Ectodermal cell (in vitro differentiated cells): ENCODE measurements around the gene KMT2A.

Experiments used
- H3K27ac ChIP-seq: 2 replicates; pipeline ENCODE4 v1.7.0; 2013; ENCODE audit warnings: mild to moderate bottlenecking, low read depth, low read length; ENCODE audit not compliant: insufficient read depth, poor library complexity, severe bottlenecking
- H3K27me3 ChIP-seq: 2 replicates; pipeline ENCODE4 v1.7.0; 2013; ENCODE audit warnings: mild to moderate bottlenecking, low read length; ENCODE audit not compliant: insufficient read depth, control insufficient read depth, poor library complexity, severe bottlenecking
- H3K36me3 ChIP-seq: one replicate; pipeline ENCODE4 v1.7.0; 2013; ENCODE audit warnings: low read length; ENCODE audit not compliant: control insufficient read depth, insufficient read depth
- H3K4me1 ChIP-seq: one replicate; pipeline ENCODE4 v1.7.0; 2013; ENCODE audit warnings: low read length; ENCODE audit not compliant: control insufficient read depth, insufficient read depth
- H3K4me3 ChIP-seq: 2 replicates; pipeline ENCODE4 v1.7.0; 2013; ENCODE audit warnings: low read depth, low read length, control low read depth; ENCODE audit not compliant: insufficient read depth
- H3K9me3 ChIP-seq: 2 replicates; pipeline ENCODE4 v1.7.0; 2013; ENCODE audit warnings: mild to moderate bottlenecking, low read length, moderate library complexity; ENCODE audit not compliant: control insufficient read depth
- WGBS, 2 experiments: methylation state at CpG; one replicate each; pipeline ENCODE4 v1.1.7; 2013; ENCODE audit warnings: missing lambda C conversion rate in 2 of 2; 5-methylcytosine and 5-hydroxymethylcytosine counted together

KMT2A gene

DNA sequence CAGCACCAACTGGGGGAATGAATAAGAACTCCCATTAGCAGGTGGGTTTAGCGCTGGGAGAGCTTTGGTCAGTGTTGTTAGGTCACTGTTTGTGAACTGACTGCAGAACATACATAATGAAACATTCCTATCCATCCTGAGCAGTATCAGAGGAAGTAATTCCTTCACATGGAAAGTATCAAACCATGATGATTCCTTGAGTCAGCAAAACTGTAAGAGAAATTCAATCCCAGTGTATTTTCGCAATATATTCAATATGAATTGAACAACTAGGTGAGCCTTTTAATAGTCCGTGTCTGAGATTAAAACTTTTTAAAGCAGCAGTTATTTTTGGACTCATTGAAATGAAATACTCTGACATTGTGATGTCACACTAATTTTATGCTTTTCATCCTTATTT, 48.1 kb downstream of the KMT2A start:
- Histone ChIP-seq H3K36me3 (peaks cover 62% of the 10 kb centered on the region), H3K4me3 (no peak overlapping the region), H3K9me3 (no peaks in the 10 kb centered on the region), H3K27ac (no peak overlapping the region), H3K4me1 (no peaks in the 10 kb centered on the region), H3K27me3 (no peaks in the 10 kb centered on the region)
- WGBS, 2 experiments, result 96 to 97% methylated on average over 3 of the region's 3 CpGs

DNA sequence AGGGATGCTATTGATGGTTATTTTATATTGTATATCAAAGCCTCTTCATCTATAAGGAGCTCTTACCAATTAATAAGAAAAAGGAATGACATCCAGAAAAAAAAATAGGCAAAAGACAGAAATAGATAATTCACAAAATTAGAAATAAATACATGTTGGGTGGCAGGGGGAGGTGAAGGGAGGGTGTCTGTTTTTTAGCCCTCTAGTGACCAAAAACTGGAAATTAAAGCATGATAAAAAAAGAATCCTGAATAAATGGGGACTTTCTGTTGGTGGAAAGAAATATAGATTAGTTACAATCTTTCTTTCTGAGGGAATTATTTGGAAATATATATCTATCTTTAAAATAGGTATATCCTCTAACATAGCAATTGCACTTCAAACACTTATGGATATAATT, 49.0 kb downstream of the KMT2A start:
- no peak overlapping the region for H3K4me3 ChIP-seq
- H3K27me3 ChIP-seq, result no peaks in the 10 kb centered on the region
- no peak overlapping the region for H3K27ac ChIP-seq
- H3K36me3 ChIP-seq, result peaks cover 63% of the 10 kb centered on the region
- H3K4me1 ChIP-seq, result no peaks in the 10 kb centered on the region
- H3K9me3 ChIP-seq, result no peaks in the 10 kb centered on the region

DNA sequence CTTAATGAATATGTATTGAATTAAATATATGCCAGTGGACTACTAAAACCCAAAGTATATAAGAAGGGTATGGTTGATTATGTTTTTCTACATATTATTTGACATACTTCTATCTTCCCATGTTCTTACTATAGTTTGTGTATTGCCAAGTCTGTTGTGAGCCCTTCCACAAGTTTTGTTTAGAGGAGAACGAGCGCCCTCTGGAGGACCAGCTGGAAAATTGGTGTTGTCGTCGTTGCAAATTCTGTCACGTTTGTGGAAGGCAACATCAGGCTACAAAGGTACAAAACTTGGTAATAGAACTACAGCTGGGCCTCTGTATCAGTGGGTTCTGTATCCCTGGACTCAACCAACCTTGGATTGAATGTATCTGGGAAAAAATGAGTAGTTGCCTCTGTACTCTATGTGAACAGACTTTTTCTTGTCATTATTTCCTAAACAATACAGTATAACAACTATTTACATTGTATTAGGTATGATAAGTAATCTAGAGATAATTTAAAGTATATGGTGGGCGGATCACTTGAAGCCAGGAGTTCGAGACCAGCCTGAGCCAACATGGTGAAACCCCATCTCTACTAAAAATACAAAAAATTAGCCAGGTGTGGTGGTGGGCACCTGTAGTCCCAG, 52.3 kb downstream of the KMT2A start:
- no peak overlapping the region for H3K4me3 ChIP-seq
- no peaks in the 10 kb centered on the region for H3K4me1 ChIP-seq
- no peak overlapping the region for H3K27ac ChIP-seq
- H3K9me3 ChIP-seq, result no peaks in the 10 kb centered on the region
- H3K36me3 ChIP-seq, result peaks cover 60% of the 10 kb centered on the region
- H3K27me3 ChIP-seq, result no peaks in the 10 kb centered on the region
- 37 to 40% methylated on average over 7 of the region's 7 CpGs for WGBS, 2 experiments

DNA sequence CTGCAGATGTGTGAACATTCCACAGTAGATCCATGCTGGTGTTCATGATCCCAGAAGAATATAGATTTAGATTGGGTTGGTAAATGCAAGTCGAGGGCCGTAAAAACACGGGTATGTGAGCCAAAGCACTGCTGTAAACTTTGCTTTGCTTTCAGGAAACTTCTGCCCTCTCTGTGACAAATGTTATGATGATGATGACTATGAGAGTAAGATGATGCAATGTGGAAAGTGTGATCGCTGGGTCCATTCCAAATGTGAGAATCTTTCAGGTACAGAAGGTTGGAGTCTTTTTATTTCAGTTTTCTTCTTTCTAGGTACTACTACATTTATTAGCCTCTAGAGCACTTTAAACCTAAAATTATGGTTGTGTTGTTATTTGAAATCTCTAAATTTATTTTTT, 54.7 kb downstream of the KMT2A start:
- no peaks in the 10 kb centered on the region for H3K9me3 ChIP-seq
- 91 to 95% methylated on average over 4 of the region's 4 CpGs for WGBS, 2 experiments
- H3K4me1 ChIP-seq, result no peaks in the 10 kb centered on the region
- H3K4me3 ChIP-seq, result no peak overlapping the region
- peaks cover 66% of the 10 kb centered on the region for H3K36me3 ChIP-seq
- no peak overlapping the region for H3K27ac ChIP-seq
- no peaks in the 10 kb centered on the region for H3K27me3 ChIP-seq

DNA sequence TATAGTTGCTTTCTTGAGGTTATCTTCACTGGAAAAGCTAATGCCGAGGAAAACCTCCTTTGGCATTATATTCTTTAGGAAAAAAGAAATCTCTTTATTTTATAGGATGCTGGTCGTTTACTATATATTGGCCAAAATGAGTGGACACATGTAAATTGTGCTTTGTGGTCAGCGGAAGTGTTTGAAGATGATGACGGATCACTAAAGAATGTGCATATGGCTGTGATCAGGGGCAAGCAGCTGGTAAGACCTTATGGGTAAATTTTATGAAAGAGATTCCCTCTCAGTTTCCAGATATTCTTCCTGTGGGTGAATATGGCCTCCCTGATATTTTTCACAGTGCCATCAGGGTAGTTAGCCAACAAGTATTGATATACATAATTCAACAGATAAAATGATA, 61.5 kb downstream of the KMT2A start:
- Histone ChIP-seq H3K4me3 (no peak overlapping the region), H3K9me3 (no peaks in the 10 kb centered on the region), H3K4me1 (no peaks in the 10 kb centered on the region), H3K27ac (no peak overlapping the region), H3K27me3 (no peaks in the 10 kb centered on the region), H3K36me3 (peaks cover 74% of the 10 kb centered on the region)
- 94 to 98% methylated on average over 4 of the region's 4 CpGs for WGBS, 2 experiments

DNA sequence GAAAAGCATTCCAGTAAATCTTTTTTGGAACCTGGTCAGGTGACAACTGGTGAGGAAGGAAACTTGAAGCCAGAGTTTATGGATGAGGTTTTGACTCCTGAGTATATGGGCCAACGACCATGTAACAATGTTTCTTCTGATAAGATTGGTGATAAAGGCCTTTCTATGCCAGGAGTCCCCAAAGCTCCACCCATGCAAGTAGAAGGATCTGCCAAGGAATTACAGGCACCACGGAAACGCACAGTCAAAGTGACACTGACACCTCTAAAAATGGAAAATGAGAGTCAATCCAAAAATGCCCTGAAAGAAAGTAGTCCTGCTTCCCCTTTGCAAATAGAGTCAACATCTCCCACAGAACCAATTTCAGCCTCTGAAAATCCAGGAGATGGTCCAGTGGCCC, 66.9 kb downstream of the KMT2A start:
- Histone ChIP-seq H3K27ac (no peak overlapping the region), H3K36me3 (peaks cover 88% of the 10 kb centered on the region), H3K4me3 (no peak overlapping the region), H3K4me1 (no peaks in the 10 kb centered on the region), H3K27me3 (no peaks in the 10 kb centered on the region), H3K9me3 (no peaks in the 10 kb centered on the region)
- WGBS, 2 experiments, result 96 to 97% methylated on average over 3 of the region's 3 CpGs

DNA sequence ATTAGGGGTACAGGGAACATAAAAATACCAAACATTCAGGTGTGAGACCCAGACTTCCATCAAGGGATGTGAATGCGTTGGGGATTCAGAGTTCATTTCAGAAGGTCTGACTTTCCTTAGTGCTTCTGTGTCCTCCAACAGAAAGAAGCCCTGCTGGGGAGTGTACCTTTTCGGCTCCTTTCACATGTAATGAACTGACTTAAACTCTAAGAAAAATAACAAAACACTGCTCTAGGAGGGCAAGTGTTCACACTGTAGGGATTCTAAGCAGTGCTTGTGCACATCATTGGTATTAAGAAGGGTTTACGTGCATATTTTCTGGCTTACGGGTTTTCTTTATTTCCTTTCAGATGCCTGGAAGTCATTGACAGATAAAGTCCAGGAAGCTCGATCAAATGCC, 75.3 kb downstream of the KMT2A start:
- Histone ChIP-seq H3K27me3 (no peaks in the 10 kb centered on the region), H3K36me3 (peaks cover 67% of the 10 kb centered on the region), H3K9me3 (no peaks in the 10 kb centered on the region), H3K4me1 (no peaks in the 10 kb centered on the region), H3K4me3 (no peak overlapping the region), H3K27ac (no peak overlapping the region)
- 81 to 86% methylated on average over 5 of the region's 5 CpGs for WGBS, 2 experiments

DNA sequence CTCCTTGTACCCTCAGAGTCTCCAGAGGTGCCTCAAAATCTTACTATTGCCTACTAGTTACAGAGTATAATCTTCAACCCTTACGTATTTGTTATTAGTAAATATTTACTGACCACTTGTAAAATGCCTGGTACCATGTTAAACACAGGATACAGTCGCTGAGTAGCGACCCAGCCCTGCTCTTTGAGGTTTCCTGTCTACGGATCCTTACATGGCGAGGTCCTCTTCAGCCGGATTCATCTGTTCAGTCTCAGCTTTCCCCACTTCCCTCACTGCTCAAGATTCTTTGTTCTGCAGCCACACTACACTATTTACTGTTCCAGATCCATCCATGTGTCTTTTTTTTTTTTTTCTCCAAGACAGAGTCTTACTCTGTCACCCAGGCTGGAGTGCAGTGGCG, 77.8 kb downstream of the KMT2A start:
- H3K4me3 ChIP-seq, result no peak overlapping the region
- WGBS, 2 experiments, result 94% methylated on average over 7 of the region's 7 CpGs
- H3K9me3 ChIP-seq, result no peaks in the 10 kb centered on the region
- H3K36me3 ChIP-seq, result peaks cover 60% of the 10 kb centered on the region
- no peak overlapping the region for H3K27ac ChIP-seq
- no peaks in the 10 kb centered on the region for H3K4me1 ChIP-seq
- no peaks in the 10 kb centered on the region for H3K27me3 ChIP-seq

DNA sequence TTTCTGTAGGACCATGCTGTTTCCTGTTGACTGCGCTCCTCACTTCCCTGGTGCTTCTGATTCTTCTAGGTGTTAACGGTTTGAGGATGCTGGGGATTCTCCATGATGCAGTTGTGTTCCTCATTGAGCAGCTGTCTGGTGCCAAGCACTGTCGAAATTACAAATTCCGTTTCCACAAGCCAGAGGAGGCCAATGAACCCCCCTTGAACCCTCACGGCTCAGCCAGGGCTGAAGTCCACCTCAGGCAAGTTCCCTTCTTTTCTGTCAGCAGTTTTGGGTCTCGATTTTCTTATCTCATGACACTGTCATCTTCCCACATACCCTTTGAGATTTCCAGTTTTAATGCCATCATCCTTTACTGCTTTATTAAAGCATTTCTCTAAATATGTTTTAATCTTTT, 83.3 kb downstream of the KMT2A start:
- 93 to 95% methylated on average over 6 of the region's 6 CpGs for WGBS, 2 experiments
- Histone ChIP-seq H3K9me3 (no peaks in the 10 kb centered on the region), H3K27me3 (no peaks in the 10 kb centered on the region), H3K4me3 (no peak overlapping the region), H3K4me1 (no peaks in the 10 kb centered on the region), H3K27ac (no peak overlapping the region), H3K36me3 (peaks cover 65% of the 10 kb centered on the region)

DNA sequence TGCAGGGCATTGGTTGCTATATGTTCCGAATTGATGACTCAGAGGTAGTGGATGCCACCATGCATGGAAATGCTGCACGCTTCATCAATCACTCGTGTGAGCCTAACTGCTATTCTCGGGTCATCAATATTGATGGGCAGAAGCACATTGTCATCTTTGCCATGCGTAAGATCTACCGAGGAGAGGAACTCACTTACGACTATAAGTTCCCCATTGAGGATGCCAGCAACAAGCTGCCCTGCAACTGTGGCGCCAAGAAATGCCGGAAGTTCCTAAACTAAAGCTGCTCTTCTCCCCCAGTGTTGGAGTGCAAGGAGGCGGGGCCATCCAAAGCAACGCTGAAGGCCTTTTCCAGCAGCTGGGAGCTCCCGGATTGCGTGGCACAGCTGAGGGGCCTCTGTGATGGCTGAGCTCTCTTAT, 85.6 kb downstream of the KMT2A start:
- 93 to 96% methylated on average over 13 of the region's 13 CpGs for WGBS, 2 experiments
- Histone ChIP-seq H3K4me1 (no peaks in the 10 kb centered on the region), H3K27me3 (no peaks in the 10 kb centered on the region), H3K9me3 (no peaks in the 10 kb centered on the region), H3K36me3 (peaks cover 54% of the 10 kb centered on the region), H3K4me3 (no peak overlapping the region), H3K27ac (no peak overlapping the region)

DNA sequence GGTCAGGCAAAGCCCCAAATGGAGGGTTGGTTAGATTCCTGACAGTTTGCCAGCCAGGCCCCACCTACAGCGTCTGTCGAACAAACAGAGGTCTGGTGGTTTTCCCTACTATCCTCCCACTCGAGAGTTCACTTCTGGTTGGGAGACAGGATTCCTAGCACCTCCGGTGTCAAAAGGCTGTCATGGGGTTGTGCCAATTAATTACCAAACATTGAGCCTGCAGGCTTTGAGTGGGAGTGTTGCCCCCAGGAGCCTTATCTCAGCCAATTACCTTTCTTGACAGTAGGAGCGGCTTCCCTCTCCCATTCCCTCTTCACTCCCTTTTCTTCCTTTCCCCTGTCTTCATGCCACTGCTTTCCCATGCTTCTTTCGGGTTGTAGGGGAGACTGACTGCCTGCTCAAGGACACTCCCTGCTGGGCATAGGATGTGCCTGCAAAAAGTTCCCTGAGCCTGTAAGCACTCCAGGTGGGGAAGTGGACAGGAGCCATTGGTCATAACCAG, 86.3 kb downstream of the KMT2A start:
- no peak overlapping the region for H3K4me3 ChIP-seq
- H3K4me1 ChIP-seq, result no peaks in the 10 kb centered on the region
- no peaks in the 10 kb centered on the region for H3K9me3 ChIP-seq
- H3K27ac ChIP-seq, result no peak overlapping the region
- WGBS, 2 experiments, result 83 to 85% methylated on average over 6 of the region's 6 CpGs
- peaks cover 50% of the 10 kb centered on the region for H3K36me3 ChIP-seq
- no peaks in the 10 kb centered on the region for H3K27me3 ChIP-seq
